Stimulated activated naive B cell treated with anti-CD40 and anti-IgM and Interleukin-4, amounts not matched to agents 10 μg/mL and 1 μg/mL and 100 μg/mL, for 72 hours (primary cell): ENCODE data around the gene TMEM132A.

Experiments used
- ATAC-seq, 2 donors: fragments of 150-1000 bp; cut with Tn5 transposase; replicated peaks; 2 replicates each; pipeline ENCODE4 v1.10.0; 2021; ENCODE audit warnings: moderate library complexity in 1 of 2
- DNase-seq: peaks from one replicate; pipeline ENCODE4 v3.0.0; 2021
- H3K27ac Mint-ChIP-seq: one replicate; pipeline ENCODE4 v1.8.0; 2022; ENCODE audit warnings: mild to moderate bottlenecking, mixed read lengths
- H3K27me3 Mint-ChIP-seq, 2 donors: one replicate each; pipeline ENCODE4 v1.8.0; 2022; ENCODE audit warnings: mixed read lengths in 2 of 2
- H3K36me3 Mint-ChIP-seq, 2 donors: one replicate each; pipeline ENCODE4 v1.8.0; 2022; ENCODE audit warnings: mixed read lengths in 2 of 2, mild to moderate bottlenecking in 1 of 2
- H3K4me1 Mint-ChIP-seq, 2 donors: one replicate each; pipeline ENCODE4 v1.8.0; 2022; ENCODE audit warnings: mixed read lengths in 2 of 2, mild to moderate bottlenecking in 1 of 2
- H3K4me3 Mint-ChIP-seq, 2 donors: one replicate each; pipeline ENCODE4 v1.8.0; 2022; ENCODE audit warnings: mild to moderate bottlenecking in 2 of 2, mixed read lengths in 2 of 2, moderate library complexity in 1 of 2
- H3K9me3 Mint-ChIP-seq, 2 donors: one replicate each; pipeline ENCODE4 v1.8.0; 2022; ENCODE audit warnings: mixed read lengths in 2 of 2, mild to moderate bottlenecking in 1 of 2

Gene TMEM132A

GRCh38 chr11:60942219-60942618 lies 18.0 kb downstream of the TMEM132A start:
- H3K4me3 Mint-ChIP-seq = no peak overlapping the region

GRCh38 chr11:60942970-60943565 lies 18.8 kb downstream of the TMEM132A start:
- peaks cover 50 to 82% of the 10 kb centered on the region in 2 donors for H3K4me1 Mint-ChIP-seq
- no peaks in the 10 kb centered on the region for H3K9me3 Mint-ChIP-seq
- DNase-seq = no peak
- no peaks in the 10 kb centered on the region for H3K27me3 Mint-ChIP-seq
- no peak overlapping the region for H3K4me3 Mint-ChIP-seq
- peaks cover 77 to 82% of the 10 kb centered on the region in 2 donors for H3K36me3 Mint-ChIP-seq
- no peak for ATAC-seq
- H3K27ac Mint-ChIP-seq = no peak overlapping the region

More at GRCh38 chr11:60942219-60942618, 18.0 kb downstream of the TMEM132A start:
- peaks cover 50 to 79% of the 10 kb centered on the region in 2 donors for H3K4me1 Mint-ChIP-seq
- no peak for ATAC-seq
- H3K27me3 Mint-ChIP-seq = no peaks in the 10 kb centered on the region
- no peaks in the 10 kb centered on the region for H3K9me3 Mint-ChIP-seq
- peaks cover 76 to 88% of the 10 kb centered on the region in 2 donors for H3K36me3 Mint-ChIP-seq
- no peak overlapping the region for H3K27ac Mint-ChIP-seq
- DNase-seq = no peak

GRCh38 chr11:60944490-60945294 lies 20.4 kb downstream of the TMEM132A start:
- Mint-ChIP-seq H3K27ac (peak overlapping the region; percentile 65), H3K27me3 (no peaks in the 10 kb centered on the region), H3K4me1 (peaks cover 56 to 89% of the 10 kb centered on the region in 2 donors), H3K36me3 (peaks cover 77% of the 10 kb centered on the region in 2 donors), H3K4me3 (peak overlapping the region in 1 of 2 donors; percentile 19), H3K9me3 (no peaks in the 10 kb centered on the region)
- DNase-seq (no peak), ATAC-seq (peak; percentile 55 to 69)

GRCh38 chr11:60945295-60945667 lies 21.0 kb downstream of the TMEM132A start:
- DNase-seq (no peak), ATAC-seq (no peak)
- H3K27ac Mint-ChIP-seq = peak overlapping the region; percentile 63
- H3K9me3 Mint-ChIP-seq = no peaks in the 10 kb centered on the region
- no peaks in the 10 kb centered on the region for H3K27me3 Mint-ChIP-seq
- no peak overlapping the region for H3K4me3 Mint-ChIP-seq
- peaks cover 73 to 77% of the 10 kb centered on the region in 2 donors for H3K36me3 Mint-ChIP-seq
- peaks cover 55 to 95% of the 10 kb centered on the region in 2 donors for H3K4me1 Mint-ChIP-seq

- peaks cover 63 to 65% of the 10 kb centered on the region in 2 donors for H3K36me3 Mint-ChIP-seq
- no peaks in the 10 kb centered on the region for H3K27me3 Mint-ChIP-seq
- DNase-seq = no peak
- H3K4me3 Mint-ChIP-seq = no peak overlapping the region
- H3K4me1 Mint-ChIP-seq = peaks cover 54 to 90% of the 10 kb centered on the region in 2 donors
- no peak for ATAC-seq
- H3K27ac Mint-ChIP-seq = peak overlapping the region; percentile 86
- no peaks in the 10 kb centered on the region for H3K9me3 Mint-ChIP-seq
Observed at GRCh38 chr11:60946601-60947264, 22.5 kb downstream of the TMEM132A start.

GRCh38 chr11:60947700-60948099 lies 23.4 kb downstream of the TMEM132A start:
- no peak for DNase-seq
- peaks cover 52 to 88% of the 10 kb centered on the region in 2 donors for H3K4me1 Mint-ChIP-seq
- H3K36me3 Mint-ChIP-seq = peaks cover 55 to 57% of the 10 kb centered on the region in 2 donors

GRCh38 chr11:60948250-60948649 lies 24.0 kb downstream of the TMEM132A start:
- Mint-ChIP-seq H3K9me3 (no peaks in the 10 kb centered on the region), H3K27ac (peak overlapping the region; percentile 48), H3K4me1 (peaks cover 53 to 88% of the 10 kb centered on the region in 2 donors), H3K27me3 (no peaks in the 10 kb centered on the region), H3K4me3 (peak overlapping the region; percentile 83 to 94), H3K36me3 (peaks cover 52% of the 10 kb centered on the region in 2 donors)
- ATAC-seq (no peak), DNase-seq (no peak)

More at GRCh38 chr11:60947700-60948099, 23.4 kb downstream of the TMEM132A start:
- Mint-ChIP-seq H3K27me3 (no peaks in the 10 kb centered on the region), H3K4me3 (no peak overlapping the region), H3K9me3 (no peaks in the 10 kb centered on the region), H3K27ac (peak overlapping the region; percentile 5)
- ATAC-seq = no peak

GRCh38 chr11:60950024-60950423 lies 25.8 kb downstream of the TMEM132A start:
- Mint-ChIP-seq H3K4me3 (peak overlapping the region; percentile 94 to 98), H3K4me1 (peaks cover 51 to 85% of the 10 kb centered on the region in 2 donors), H3K36me3 (peaks cover 36 to 37% of the 10 kb centered on the region in 2 donors), H3K27ac (peak overlapping the region; percentile 90), H3K27me3 (no peaks in the 10 kb centered on the region), H3K9me3 (no peaks in the 10 kb centered on the region)
- no peak for ATAC-seq
- no peak for DNase-seq

- H3K27ac Mint-ChIP-seq = peak overlapping the region; percentile 98
- H3K27me3 Mint-ChIP-seq = no peaks in the 10 kb centered on the region
- DNase-seq = no peak
- H3K4me3 Mint-ChIP-seq = peak overlapping the region; percentile 94 to 98
- H3K36me3 Mint-ChIP-seq = peaks cover 26 to 27% of the 10 kb centered on the region in 2 donors
- peak; percentile 5 to 7 for ATAC-seq
- H3K9me3 Mint-ChIP-seq = no peaks in the 10 kb centered on the region
- peaks cover 45 to 82% of the 10 kb centered on the region in 2 donors for H3K4me1 Mint-ChIP-seq
Observed at GRCh38 chr11:60950933-60951605, 26.8 kb downstream of the TMEM132A start.

GRCh38 chr11:60951606-60951903 lies 27.3 kb downstream of the TMEM132A start:
- Mint-ChIP-seq H3K27me3 (no peaks in the 10 kb centered on the region), H3K27ac (peak overlapping the region; percentile 98)
- ATAC-seq = peak; percentile 13 to 23

GRCh38 chr11:60951904-60952741 lies 27.9 kb downstream of the TMEM132A start, which contains the start of gene SLC15A3:
SLC15A3 (minus strand) TSS chr11:60952176; CDS start chr11:60951551, 625 bp downstream.
- peaks cover 15 to 17% of the 10 kb centered on the region in 2 donors for H3K36me3 Mint-ChIP-seq
- H3K27me3 Mint-ChIP-seq = no peaks in the 10 kb centered on the region
- peak within 1 kb of the TSS; percentile 94 to 98 for H3K4me3 Mint-ChIP-seq
- ATAC-seq (peak; percentile 84 to 91), DNase-seq (peak; percentile 89)
- peak within 1 kb of the TSS; percentile 98 for H3K27ac Mint-ChIP-seq
- no peaks in the 10 kb centered on the region for H3K9me3 Mint-ChIP-seq
- H3K4me1 Mint-ChIP-seq = peaks cover 38 to 71% of the 10 kb centered on the region in 2 donors

More at GRCh38 chr11:60951606-60951903, 27.3 kb downstream of the TMEM132A start:
- H3K4me3 Mint-ChIP-seq = peak overlapping the region; percentile 94 to 98
- H3K4me1 Mint-ChIP-seq = peaks cover 41 to 77% of the 10 kb centered on the region in 2 donors
- H3K36me3 Mint-ChIP-seq = peaks cover 21 to 22% of the 10 kb centered on the region in 2 donors
- no peak for DNase-seq
- H3K9me3 Mint-ChIP-seq = no peaks in the 10 kb centered on the region

- Mint-ChIP-seq H3K27me3 (no peaks in the 10 kb centered on the region), H3K27ac (peak overlapping the region; percentile 98), H3K4me3 (peak overlapping the region; percentile 94 to 98), H3K36me3 (peaks cover 10 to 15% of the 10 kb centered on the region in 2 donors), H3K4me1 (peaks cover 39 to 65% of the 10 kb centered on the region in 2 donors), H3K9me3 (no peaks in the 10 kb centered on the region)
- no peak for DNase-seq
- ATAC-seq = no peak
Observed at GRCh38 chr11:60952742-60953170, 28.5 kb downstream of the TMEM132A start.

GRCh38 chr11:60953781-60954180 lies 29.5 kb downstream of the TMEM132A start:
- peaks cover 6 to 9% of the 10 kb centered on the region in 2 donors for H3K36me3 Mint-ChIP-seq
- peaks cover 35 to 55% of the 10 kb centered on the region in 2 donors for H3K4me1 Mint-ChIP-seq
- DNase-seq = no peak
- H3K9me3 Mint-ChIP-seq = no peaks in the 10 kb centered on the region
- peak overlapping the region; percentile 28 to 67 for H3K4me3 Mint-ChIP-seq
- ATAC-seq = peak in 1 of 2 donors; percentile 7
- H3K27ac Mint-ChIP-seq = peak overlapping the region; percentile 98
- H3K27me3 Mint-ChIP-seq = no peaks in the 10 kb centered on the region
